Measurements from ENCODE around the gene INTS1.

The INTS1 gene

GRCh38 chr7:1509226-1509625 is 5.0 kb upstream of the INTS1 start:
- no peak for DNase-seq (ENCODE audit: low read depth, low spot score)

- DNase-seq (ENCODE audit: low read depth, low spot score), result no peak
Measured at GRCh38 chr7:1508277-1508758, 4.1 kb upstream of the INTS1 start.

- no peak for DNase-seq (ENCODE audit: low read depth, low spot score)
Measured at GRCh38 chr7:1505731-1506550, 1.8 kb upstream of the INTS1 start.

- DNase-seq (ENCODE audit: low read depth, low spot score), result no peak
Measured at GRCh38 chr7:1503390-1503789, 799 bp downstream of the INTS1 start.

GRCh38 chr7:1502845-1503244 is 1.3 kb downstream of the INTS1 start:
- no peak for DNase-seq (ENCODE audit: low read depth, low spot score)

- DNase-seq (ENCODE audit: low read depth, low spot score), result no peak
Measured at GRCh38 chr7:1501487-1502270, 2.5 kb downstream of the INTS1 start.

GRCh38 chr7:1500064-1500807 is 4.0 kb downstream of the INTS1 start:
- no peak for DNase-seq (ENCODE audit: low read depth, low spot score)

- no peak for DNase-seq (ENCODE audit: low read depth, low spot score)
Measured at GRCh38 chr7:1499367-1500029, 4.7 kb downstream of the INTS1 start.

GRCh38 chr7:1498370-1499305 is 5.6 kb downstream of the INTS1 start:
- DNase-seq (ENCODE audit: low read depth, low spot score), result no peak

GRCh38 chr7:1497293-1497927 is 6.8 kb downstream of the INTS1 start:
- no peak for DNase-seq (ENCODE audit: low read depth, low spot score)

- no peak for DNase-seq (ENCODE audit: low read depth, low spot score)
Measured at GRCh38 chr7:1496531-1497292, 7.5 kb downstream of the INTS1 start.

- DNase-seq (ENCODE audit: low read depth, low spot score), result no peak
Measured at GRCh38 chr7:1495564-1496242, 8.5 kb downstream of the INTS1 start.

- DNase-seq (ENCODE audit: low read depth, low spot score), result no peak
Measured at GRCh38 chr7:1494866-1495563, 9.2 kb downstream of the INTS1 start.

GRCh38 chr7:1494447-1494846 is 9.7 kb downstream of the INTS1 start:
- no peak for DNase-seq (ENCODE audit: low read depth, low spot score)

GRCh38 chr7:1493571-1493970 is 10.6 kb downstream of the INTS1 start:
- DNase-seq (ENCODE audit: low read depth, low spot score), result no peak

GRCh38 chr7:1493129-1493528 is 11.1 kb downstream of the INTS1 start:
- no peak for DNase-seq (ENCODE audit: low read depth, low spot score)

- no peak for DNase-seq (ENCODE audit: low read depth, low spot score)
Measured at GRCh38 chr7:1492640-1493039, 11.5 kb downstream of the INTS1 start.

GRCh38 chr7:1492221-1492620 is 12.0 kb downstream of the INTS1 start:
- DNase-seq (ENCODE audit: low read depth, low spot score), result no peak

Measured in iPS DF 19.7 (cell line).